ENCODE results near the gene OLIG1.

The OLIG1 gene

GRCh38 chr21:33063907-33064622 lies 5.9 kb upstream of the OLIG1 start:
- no peak for DNase-seq (ENCODE audit: low spot score)

- no peak for DNase-seq (ENCODE audit: low spot score)
Measured at GRCh38 chr21:33064623-33065390, 5.1 kb upstream of the OLIG1 start.

GRCh38 chr21:33067043-33067442 lies 2.9 kb upstream of the OLIG1 start:
- DNase-seq (ENCODE audit: low spot score), result no peak

- no peak for DNase-seq (ENCODE audit: low spot score)
Measured at GRCh38 chr21:33067457-33067856, 2.5 kb upstream of the OLIG1 start.

- no peak for DNase-seq (ENCODE audit: low spot score)
Measured at GRCh38 chr21:33069243-33069642, 698 bp upstream of the OLIG1 start.

- DNase-seq (ENCODE audit: low spot score), result no peak
Measured at GRCh38 chr21:33069645-33069993, 322 bp upstream of the OLIG1 start.

- DNase-seq (ENCODE audit: low spot score), result no peak
Measured at GRCh38 chr21:33070744-33070997, 730 bp downstream of the OLIG1 start.

GRCh38 chr21:33070998-33071769 lies 1.2 kb downstream of the OLIG1 start:
- no peak for DNase-seq (ENCODE audit: low spot score)

- DNase-seq (ENCODE audit: low spot score), result no peak
Measured at GRCh38 chr21:33071770-33072306, 1.9 kb downstream of the OLIG1 start.

GRCh38 chr21:33073636-33074035 lies 3.7 kb downstream of the OLIG1 start:
- no peak for DNase-seq (ENCODE audit: low spot score)

GRCh38 chr21:33075128-33075527 lies 5.2 kb downstream of the OLIG1 start:
- DNase-seq (ENCODE audit: low spot score), result no peak

- no peak for DNase-seq (ENCODE audit: low spot score)
Measured at GRCh38 chr21:33075596-33076195, 5.8 kb downstream of the OLIG1 start.

GRCh38 chr21:33076600-33077329 lies 6.8 kb downstream of the OLIG1 start:
- no peak for DNase-seq (ENCODE audit: low spot score)

- no peak for DNase-seq (ENCODE audit: low spot score)
Measured at GRCh38 chr21:33078907-33079582, 9.1 kb downstream of the OLIG1 start.

- no peak for DNase-seq (ENCODE audit: low spot score)
Measured at GRCh38 chr21:33080376-33080775, 10.4 kb downstream of the OLIG1 start.

- DNase-seq (ENCODE audit: low spot score), result no peak
Measured at GRCh38 chr21:33080776-33081175, 10.8 kb downstream of the OLIG1 start.

- no peak for DNase-seq (ENCODE audit: low spot score)
Measured at GRCh38 chr21:33088384-33088783, 18.4 kb downstream of the OLIG1 start.

GRCh38 chr21:33089395-33090119 lies 19.6 kb downstream of the OLIG1 start:
- DNase-seq (ENCODE audit: low spot score), result no peak

- no peak for DNase-seq (ENCODE audit: low spot score)
Measured at GRCh38 chr21:33096426-33096825, 26.5 kb downstream of the OLIG1 start.

- no peak for DNase-seq (ENCODE audit: low spot score)
Measured at GRCh38 chr21:33099131-33099530, 29.2 kb downstream of the OLIG1 start.

Measured in CD4-positive, alpha-beta T cell treated with Interleukin-6 at 100 ng/mL for 8 hours (primary cell).